Gastroesophageal sphincter (tissue), 3 donors: ENCODE data around the gene CAPN8.

Source experiments
- POLR2AphosphoS5 ChIP-seq: sonication (generic); formaldehyde crosslinking; IDR thresholded peaks from one replicate; pipeline ENCODE4 v1.6.1; 2017; ENCODE audit warnings: antibody characterized with exemption
- TF ChIP-seq, protein P1 (sequence below), 4 experiments: fragments of 200-600 bp in 2 of 4; fragments of 450-650 bp in 2 of 4; sonication (generic) in 1 of 4; IDR thresholded peaks; one replicate each; pipeline ENCODE4 v1.5.1; 2017 to 2019; ENCODE audit warnings: antibody characterized with exemption in 4 of 4, mild to moderate bottlenecking in 2 of 4, moderate library complexity in 2 of 4

DNA sequence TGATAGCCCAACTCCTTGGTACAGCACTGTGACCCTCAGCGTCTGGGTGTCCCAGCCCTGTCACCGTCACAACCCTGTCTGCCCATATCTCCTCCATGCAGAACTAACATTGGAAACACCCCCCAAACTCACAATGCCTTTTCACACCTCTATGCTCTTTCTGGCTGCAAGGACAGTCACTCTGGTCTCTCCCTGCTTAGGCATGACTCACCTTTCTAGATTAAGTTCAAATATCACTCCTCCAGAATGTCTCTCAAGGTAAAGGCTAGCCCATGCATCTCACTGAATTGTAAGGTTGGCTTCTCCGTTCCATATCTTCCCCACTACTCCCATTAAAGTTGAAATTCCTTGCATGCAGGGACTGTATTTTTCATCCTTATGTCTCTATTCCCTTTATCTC, 17.0 kb upstream of the CAPN8 start:
- TF ChIP-seq, protein P1, sequence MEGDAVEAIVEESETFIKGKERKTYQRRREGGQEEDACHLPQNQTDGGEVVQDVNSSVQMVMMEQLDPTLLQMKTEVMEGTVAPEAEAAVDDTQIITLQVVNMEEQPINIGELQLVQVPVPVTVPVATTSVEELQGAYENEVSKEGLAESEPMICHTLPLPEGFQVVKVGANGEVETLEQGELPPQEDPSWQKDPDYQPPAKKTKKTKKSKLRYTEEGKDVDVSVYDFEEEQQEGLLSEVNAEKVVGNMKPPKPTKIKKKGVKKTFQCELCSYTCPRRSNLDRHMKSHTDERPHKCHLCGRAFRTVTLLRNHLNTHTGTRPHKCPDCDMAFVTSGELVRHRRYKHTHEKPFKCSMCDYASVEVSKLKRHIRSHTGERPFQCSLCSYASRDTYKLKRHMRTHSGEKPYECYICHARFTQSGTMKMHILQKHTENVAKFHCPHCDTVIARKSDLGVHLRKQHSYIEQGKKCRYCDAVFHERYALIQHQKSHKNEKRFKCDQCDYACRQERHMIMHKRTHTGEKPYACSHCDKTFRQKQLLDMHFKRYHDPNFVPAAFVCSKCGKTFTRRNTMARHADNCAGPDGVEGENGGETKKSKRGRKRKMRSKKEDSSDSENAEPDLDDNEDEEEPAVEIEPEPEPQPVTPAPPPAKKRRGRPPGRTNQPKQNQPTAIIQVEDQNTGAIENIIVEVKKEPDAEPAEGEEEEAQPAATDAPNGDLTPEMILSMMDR (IDR thresholded peaks at IDR 0.05), result no peak
- no peak for TF ChIP-seq POLR2AphosphoS5
